DMS 273 treated with DMSO at 0.1 percent for 48 hours (cell line): Measurements from ENCODE around the gene NXNL1.
"Not testable (repeated sequence)": the region's sequence is repeated elsewhere in the genome, so short reads cannot be mapped to it uniquely, and the experiment has no call there.

Source experiments
- DNase-seq: peaks from one replicate; lab custom pipeline; 2025; lab: John Stamatoyannopoulos, UW

NXNL1 gene, protein sequence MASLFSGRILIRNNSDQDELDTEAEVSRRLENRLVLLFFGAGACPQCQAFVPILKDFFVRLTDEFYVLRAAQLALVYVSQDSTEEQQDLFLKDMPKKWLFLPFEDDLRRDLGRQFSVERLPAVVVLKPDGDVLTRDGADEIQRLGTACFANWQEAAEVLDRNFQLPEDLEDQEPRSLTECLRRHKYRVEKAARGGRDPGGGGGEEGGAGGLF

GRCh38 chr19:17460372-17461230 lies at the start of gene NXNL1:
TSS of gene NXNL1 (minus strand) at chr19:17460926. CDS start at chr19:17460869, 57 bp downstream.
- no peak for DNase-seq

GRCh38 chr19:17508558-17508933 lies 47.8 kb upstream of the NXNL1 start:
- not testable (repeated sequence) for DNase-seq

- DNase-seq = no peak
These were observed 46.0 kb upstream of the NXNL1 start for GRCh38 chr19:17506745-17507144.

- DNase-seq = no peak
These were observed 44.5 kb upstream of the NXNL1 start for GRCh38 chr19:17505223-17505622.

- DNase-seq = no peak
These were observed 43.7 kb upstream of the NXNL1 start for GRCh38 chr19:17504456-17504855.

DNA sequence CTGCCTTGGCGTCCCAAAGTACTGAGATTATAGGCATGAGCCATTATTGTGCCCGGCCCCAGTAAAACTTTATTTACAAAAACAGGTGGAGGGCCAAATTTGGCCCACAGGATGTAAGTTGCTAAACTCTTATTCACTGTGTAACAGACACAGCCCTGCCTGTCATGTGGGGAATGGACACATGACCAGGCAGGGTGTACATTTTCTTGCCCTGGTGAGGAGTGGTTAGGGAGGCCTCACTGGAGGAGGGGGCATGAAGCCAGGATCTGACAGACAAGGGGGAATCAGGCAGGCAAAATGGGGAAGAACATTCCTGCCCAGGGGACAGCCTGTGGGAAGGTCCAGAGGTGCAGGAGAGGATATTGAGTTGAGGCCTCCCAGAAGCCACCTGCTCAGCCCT lies 43.3 kb upstream of the NXNL1 start:
- DNase-seq = no peak

GRCh38 chr19:17503240-17503639 lies 42.5 kb upstream of the NXNL1 start:
- no peak for DNase-seq

- DNase-seq = no peak
These were observed 39.9 kb upstream of the NXNL1 start for GRCh38 chr19:17500447-17501198.

DNA sequence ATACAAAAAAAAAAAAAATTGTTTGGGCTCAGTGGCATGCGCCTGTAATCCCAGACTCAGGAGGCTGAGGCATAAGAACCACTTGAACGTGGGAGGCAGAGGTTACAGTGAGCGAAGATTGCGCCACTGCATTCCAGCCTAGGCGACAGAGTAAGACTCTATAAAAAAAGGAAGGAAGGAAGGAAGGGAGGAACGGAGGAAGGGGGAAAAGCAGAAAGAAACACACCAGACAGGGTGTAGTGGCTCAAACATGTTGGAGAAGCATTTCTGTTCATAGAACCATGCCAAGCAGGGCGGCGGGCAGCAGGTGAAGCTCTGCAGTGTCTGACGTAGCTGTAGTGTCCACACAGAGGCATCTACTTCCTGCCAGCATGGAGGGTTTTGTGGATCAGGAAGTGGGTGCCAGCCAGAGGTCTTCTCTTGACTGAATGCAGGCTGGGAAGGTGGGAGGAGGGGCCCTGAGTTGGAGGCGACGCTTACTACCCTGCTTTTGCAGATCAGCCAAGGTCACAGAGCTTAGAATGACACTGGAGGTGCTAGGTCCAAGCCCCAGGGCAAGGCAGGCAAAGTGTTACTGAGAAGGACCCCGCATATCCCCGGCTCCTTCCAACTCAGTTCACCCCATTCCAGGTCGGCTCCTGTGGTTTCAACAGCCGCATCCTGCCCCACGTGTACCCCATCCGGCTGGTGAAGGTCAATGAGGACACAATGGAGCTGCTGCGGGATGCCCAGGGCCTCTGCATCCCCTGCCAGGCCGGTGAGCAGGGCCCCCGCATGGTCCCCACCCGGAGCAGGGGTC lies 39.1 kb upstream of the NXNL1 start:
- no peak for DNase-seq

- DNase-seq = not testable (repeated sequence)
These were observed 38.3 kb upstream of the NXNL1 start for GRCh38 chr19:17499025-17499424.

GRCh38 chr19:17497149-17497798 lies 36.5 kb upstream of the NXNL1 start:
- DNase-seq = no peak

GRCh38 chr19:17496337-17496997 lies 35.7 kb upstream of the NXNL1 start:
- DNase-seq = peak; percentile 49

GRCh38 chr19:17495639-17496296 lies 35.0 kb upstream of the NXNL1 start:
- no peak for DNase-seq

DNA sequence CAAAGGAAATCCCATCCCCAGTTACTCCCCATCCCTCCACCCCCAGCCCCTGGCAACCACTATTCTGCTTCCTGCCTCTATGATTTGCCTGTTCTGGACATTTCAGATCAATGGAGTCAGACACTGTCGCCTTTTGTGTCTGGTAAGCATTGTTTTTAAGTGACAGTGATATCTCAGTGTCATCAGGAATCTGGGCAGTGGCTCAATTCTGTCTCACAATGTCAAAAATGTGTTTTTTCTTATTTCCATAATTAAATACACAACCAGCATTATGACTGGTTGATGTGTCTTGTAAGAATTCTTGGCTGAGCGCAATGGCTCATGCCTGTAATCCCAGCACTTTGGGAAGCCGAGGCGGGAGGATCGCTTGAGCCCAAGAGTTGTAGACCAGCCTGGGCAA lies 30.6 kb upstream of the NXNL1 start:
- DNase-seq = no peak

DNA sequence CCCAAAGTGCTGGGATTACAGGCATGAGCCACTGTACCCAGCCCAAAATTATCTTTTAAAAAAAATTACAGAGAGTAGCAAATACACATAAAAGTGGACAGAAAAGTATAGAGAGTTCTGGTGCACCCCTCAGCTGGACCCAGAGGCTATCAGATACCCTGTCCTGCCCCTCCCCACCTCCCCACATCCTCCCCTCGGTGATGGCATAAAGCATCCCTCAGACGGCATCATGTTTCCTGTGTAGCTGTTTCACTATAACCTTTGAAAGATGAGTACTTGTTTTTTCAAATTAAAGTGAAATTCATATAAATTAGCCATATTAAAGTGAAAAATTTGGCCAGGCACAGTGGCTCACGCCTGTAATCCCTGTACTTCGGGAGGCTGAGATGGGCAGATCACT lies 29.7 kb upstream of the NXNL1 start:
- DNase-seq = no peak

DNA sequence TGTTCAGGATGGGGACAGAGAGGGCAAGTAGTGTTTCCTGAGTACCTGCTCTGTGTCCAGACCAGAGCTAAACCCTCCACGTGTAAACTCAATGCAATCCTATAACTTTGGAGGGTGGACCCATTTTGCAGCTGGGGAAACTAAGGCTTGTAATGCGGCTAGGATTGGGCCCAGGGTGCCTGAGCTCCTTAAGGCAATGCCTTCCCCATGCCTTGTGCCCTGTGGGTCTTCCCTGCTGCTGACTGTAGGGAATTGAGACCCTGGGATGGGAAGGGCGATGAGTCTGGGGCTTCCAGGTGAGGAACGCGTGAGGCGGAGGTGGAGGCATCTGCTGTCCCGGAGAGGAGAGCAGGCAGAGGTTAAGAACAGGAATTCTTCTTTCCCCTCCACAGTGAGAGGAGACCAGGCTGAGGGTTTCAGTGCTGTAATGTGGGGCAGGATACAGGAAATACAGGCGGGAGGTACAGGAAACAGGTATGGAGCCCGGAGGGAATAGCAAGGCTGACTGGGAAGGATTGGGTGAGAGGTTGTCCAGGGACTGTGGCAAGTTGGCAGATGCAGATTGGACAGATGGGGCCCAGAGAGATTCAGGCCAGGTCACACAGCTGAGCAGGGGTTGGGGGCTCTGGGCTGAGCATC lies 28.8 kb upstream of the NXNL1 start:
- DNase-seq = no peak

DNA sequence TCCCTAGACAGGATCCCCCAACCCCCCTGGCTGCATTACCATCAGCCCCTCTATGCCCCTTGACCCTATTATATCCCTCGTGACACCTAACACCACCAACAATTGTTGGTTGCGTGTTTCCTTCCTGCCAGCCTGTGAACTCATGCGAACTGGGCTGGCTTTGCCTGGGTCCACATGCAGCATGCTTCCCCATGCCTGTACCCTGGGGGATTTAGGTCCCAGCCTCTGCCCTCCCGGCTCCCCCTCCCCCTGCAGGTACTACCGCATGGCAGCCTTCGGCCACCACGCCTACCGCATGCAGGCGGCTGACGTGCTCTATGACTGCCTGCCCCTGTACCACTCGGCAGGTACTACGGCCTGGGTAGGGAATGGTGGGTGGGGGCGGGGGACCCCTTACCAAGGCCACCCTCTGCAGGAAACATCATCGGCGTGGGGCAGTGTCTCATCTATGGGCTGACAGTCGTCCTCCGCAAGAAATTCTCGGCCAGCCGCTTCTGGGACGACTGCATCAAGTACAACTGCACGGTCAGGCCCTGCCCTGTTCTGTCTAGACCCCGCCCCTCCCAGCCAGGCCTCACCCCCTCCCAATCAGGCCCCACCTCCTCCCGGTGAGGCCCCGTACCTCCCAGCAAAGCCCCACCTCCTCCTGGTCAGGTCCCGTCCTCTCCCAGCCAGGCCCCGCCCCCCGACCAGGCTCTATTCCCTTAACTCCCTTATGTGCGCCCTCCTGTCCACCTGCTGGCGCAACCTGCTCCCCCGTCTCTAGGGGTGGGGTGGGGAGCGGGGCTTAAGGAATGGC lies 28.1 kb upstream of the NXNL1 start:
- DNase-seq = no peak

DNA sequence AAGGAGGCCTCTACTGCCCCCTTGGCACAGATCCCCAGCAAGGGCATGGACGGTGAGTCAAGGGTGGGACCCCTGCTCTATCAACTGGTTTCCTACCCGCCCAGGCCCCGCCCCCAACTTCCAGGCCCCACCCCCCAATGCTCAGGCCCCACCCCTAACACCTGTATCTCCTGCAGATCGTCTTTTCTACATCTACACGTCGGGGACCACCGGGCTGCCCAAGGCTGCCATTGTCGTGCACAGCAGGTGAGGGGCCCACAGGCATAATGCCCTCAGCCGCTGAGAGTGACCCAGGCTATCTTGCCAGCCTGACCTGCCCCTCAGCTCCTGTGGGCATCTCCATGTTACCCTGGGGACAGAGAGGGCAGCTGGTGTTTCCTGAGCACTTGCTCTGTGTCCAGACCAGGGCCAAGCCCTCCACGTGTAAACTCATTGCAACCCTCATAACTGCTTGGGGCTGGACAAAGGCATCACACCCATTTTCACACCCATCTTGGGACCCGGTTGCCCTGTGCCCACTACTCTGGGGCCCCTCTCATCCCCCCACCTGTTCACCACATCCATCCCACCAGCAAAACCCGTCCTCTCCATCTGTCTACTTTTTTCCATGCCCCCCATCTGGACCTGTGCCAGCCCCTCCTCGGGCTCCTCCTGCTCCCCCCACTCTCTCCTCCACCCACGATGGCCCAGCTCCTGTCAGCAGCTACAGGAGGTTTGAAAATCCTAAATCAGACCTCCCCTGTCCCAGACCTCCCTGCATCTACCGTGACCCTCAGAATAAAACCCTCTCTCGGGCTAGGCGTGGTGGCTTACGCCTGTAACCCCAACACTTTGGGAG lies 26.8 kb upstream of the NXNL1 start:
- no peak for DNase-seq
